GM18508 (cell line): Measurements from ENCODE around the gene PAH.

Experiments
- ATAC-seq: cut with Tn5 transposase; IDR thresholded peaks from one replicate; pipeline ENCODE4 v1.9.1; 2021; ENCODE audit warnings: moderate number of reproducible peaks; ENCODE audit not compliant: insufficient read depth, unreplicated experiment

Gene PAH

GRCh38 chr12:102917026-102917787, at the start of gene PAH:
TSS of gene PAH (minus strand) at chr12:102917244. CDS start at chr12:102917130, 114 bp downstream.
- no peak for ATAC-seq

- no peak for ATAC-seq
Observed at GRCh38 chr12:102966200-102966863, 49.3 kb upstream of the PAH start.

DNA sequence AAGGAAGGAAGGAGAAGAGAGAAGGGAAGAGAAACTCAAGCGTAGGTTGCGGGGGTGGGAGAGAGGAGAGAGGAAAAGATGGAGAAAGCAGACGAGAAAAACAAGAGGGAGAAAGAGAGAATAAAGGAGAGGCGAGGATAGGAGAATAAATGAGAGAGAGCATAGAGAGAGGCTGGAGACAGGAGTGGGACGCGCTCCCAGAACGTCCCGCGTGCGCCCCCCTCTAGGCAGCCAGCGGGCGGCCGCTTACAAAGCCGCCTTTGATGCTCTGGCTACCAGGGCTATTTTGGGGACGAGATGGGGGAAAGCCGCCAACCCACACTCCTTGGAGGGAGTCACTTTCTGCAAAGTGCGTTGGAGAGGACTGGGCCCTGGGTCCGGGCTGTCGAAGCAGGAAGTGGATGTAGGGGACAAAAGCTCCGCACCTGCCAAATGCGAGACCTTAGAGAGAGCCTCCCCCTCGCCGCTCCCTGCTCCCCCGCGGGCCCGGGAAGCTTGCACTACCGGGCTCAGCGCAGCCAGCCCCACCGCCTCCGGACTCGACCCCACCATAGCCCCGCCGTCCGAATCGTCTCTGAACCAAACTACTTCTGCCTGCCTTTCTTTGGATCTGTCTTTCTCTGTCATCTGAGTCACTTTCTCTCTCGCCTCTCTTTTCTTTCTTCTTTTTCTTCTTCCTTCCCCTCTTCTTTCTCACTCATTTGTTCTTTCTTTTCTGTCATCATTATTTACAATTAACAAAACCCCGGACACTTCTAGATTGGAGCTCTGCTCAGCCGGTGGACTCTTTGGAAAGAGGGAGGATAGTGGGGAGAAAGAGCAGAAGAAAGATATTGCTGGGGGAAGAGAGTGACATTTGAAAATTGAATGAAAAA, 48.5 kb upstream of the PAH start:
- no peak for ATAC-seq

DNA sequence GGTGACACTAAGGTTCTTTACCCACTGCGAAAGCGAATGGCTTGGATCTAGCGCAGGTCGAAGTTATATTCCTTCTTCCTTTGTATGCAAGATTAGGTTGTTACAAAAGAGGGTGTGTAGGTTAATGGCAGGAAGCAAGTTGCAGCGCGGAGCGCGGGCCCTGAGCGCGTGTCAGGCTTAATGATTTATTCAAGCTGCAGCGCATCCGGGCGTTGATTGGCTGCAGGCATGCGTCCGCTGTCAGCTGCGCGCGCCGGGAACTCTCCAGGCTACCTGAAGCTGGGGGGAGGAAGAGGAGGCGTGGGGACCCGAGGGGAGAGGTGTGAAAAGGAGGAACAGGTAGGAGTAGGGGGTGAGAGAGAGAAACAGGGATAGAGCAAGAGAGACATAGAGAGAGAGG, 47.8 kb upstream of the PAH start:
- no peak for ATAC-seq

DNA sequence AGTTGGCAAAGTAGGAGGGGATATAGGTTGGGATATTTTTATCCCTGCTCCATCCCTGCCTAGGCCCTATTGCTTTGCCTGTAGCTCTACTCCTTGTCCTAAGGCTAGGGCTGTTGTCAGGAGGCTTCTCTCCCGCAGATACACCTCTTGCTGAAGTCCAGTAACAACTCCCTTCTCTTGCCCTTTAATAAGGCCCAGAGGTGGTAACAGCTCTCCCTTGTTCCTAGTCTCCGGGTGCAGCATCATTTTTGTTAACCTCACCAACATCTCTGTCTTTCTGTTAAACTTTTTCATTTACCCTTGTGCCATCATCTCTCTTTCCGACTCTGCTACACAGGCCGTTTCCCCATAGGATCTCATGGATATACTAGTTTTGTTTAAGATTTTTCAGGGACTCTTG, 46.8 kb upstream of the PAH start:
- no peak for ATAC-seq

DNA sequence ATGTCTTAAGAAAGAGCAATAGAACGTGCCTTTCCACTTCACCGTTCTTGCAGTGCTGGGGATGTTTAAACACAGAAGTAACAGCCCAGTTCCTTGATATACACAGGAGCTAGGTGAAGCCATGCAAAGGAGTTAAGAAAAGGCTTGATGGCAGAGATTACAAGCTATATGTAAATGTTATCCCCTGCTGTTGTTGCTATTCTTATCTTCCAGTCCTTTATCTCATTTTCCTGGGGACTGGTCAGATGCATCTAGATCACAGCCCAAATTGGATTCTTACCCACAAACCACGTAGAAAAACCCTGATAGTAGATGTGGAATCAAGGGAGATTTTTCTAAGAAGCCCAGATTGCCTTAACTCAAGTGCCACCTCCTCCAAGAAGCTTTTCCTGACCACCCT, 45.9 kb upstream of the PAH start:
- no peak for ATAC-seq

GRCh38 chr12:102962532-102962931, 45.5 kb upstream of the PAH start:
- ATAC-seq, result no peak

- no peak for ATAC-seq
Observed at GRCh38 chr12:102961466-102961855, 44.4 kb upstream of the PAH start.

DNA sequence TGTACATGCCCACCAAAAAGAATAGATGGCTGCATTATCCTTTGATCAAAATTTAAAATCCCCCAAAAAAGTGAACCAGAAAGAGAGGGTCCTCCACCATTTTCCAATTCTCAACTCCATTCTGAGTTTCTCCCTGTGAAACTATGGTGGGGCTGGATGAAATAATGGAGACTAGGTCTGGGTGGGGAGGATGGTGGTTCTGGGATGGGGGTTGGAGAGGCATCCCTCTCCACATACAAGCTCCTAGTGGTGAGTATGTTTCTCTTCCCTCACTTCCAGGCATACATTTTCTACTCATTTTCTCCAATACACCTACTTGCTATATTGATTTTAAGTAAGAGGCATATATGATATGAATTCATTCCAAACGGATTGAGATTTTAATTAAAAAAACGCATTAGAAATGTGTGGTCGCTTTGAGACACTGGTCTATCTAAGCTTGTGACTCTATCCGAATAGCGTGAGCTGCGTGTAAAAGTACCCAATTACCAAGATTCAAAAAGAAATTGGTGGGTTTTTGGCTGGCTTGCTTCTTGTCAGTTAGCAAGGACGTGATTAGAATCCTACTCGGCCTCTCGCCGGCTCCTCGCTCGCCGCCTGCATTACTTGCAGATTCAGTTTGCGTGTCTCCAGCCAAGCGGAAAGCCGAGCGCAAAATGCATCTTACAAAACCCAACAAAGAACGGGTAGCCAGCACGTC, 43.9 kb upstream of the PAH start:
- ATAC-seq, result no peak

DNA sequence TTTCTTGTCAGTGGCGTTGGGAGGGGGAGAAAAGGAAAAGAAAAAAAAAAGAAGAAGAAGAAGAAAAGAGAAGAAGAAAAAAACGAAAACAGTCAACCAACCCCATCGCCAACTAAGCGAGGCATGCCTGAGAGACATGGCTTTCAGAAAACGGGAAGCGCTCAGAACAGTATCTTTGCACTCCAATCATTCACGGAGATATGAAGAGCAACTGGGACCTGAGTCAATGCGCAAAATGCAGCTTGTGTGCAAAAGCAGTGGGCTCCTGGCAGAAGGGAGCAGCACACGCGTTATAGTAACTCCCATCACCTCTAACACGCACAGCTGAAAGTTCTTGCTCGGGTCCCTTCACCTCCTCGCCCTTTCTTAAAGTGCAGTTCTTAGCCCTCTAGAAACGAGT, 42.3 kb upstream of the PAH start:
- ATAC-seq, result no peak

DNA sequence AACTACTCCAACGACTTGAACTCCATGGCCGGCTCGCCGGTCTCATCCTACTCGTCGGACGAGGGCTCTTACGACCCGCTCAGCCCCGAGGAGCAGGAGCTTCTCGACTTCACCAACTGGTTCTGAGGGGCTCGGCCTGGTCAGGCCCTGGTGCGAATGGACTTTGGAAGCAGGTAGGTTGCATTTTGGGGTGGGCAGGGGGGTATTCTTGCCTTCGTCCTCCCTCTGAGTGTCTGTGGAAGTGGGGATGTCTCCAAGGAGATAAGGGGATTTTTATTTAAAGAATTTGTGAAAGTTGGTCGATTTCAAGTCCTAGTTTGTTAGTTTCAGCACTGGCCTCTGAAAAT, 41.8 kb upstream of the PAH start:
- no peak for ATAC-seq

- ATAC-seq, result no peak
Observed at GRCh38 chr12:102958073-102958829, 41.2 kb upstream of the PAH start.

GRCh38 chr12:102957339-102958050, 40.5 kb upstream of the PAH start, which contains the start of gene ASCL1:
TSS of gene ASCL1 (plus strand) at chr12:102957674. CDS start at chr12:102958245, 571 bp downstream.
- ATAC-seq, result no peak

GRCh38 chr12:102956738-102957327, 39.8 kb upstream of the PAH start:
- ATAC-seq, result no peak

GRCh38 chr12:102955926-102956737, 39.1 kb upstream of the PAH start:
- ATAC-seq, result no peak

- no peak for ATAC-seq
Observed at GRCh38 chr12:102954134-102954533, 37.1 kb upstream of the PAH start.

- ATAC-seq, result no peak
Observed at GRCh38 chr12:102953221-102953620, 36.2 kb upstream of the PAH start.

DNA sequence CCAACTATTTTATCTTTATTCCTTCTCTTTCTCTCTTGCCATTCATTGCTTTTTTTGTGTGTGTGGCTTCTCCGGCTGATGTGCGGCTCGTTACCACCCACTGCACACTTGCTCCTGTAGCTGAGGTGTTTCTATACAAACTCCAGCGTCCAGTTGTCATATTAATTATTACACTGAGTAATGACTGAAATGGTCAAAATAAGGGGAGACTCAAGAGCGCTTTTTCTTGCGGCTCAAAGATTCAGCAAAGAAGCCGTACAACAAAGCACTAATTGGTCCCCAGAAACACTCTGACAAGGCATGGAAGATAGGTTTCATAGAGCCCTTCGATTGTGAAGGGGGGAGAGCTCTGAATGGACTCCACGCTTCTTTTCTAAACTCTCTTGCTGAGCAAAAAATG, 34.8 kb upstream of the PAH start:
- no peak for ATAC-seq
